ENCODE results near the gene GNPNAT1.

DNA sequence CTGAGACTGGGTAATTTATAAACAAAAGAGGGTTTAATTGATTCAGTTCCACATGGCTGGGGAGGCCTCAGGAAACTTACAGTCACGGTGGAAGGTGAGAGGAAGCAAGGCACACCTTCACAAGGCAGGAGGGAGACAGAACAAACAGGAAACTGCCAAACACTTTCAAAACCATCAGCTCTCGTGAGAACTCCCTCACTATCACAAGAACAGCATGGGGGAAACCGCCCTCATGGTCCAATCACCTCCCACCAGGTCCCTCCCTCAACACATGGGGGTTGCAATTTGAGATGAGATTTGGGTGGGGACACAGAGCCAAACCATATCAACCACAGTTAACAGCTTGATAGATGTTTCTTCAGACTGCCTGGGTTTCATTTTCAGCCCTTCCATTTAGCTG, 6.2 kb upstream of the GNPNAT1 start:
- TF ChIP-seq POLR2A (IDR thresholded peaks at IDR 0.05), result no peak
- TF ChIP-seq, protein P1, sequence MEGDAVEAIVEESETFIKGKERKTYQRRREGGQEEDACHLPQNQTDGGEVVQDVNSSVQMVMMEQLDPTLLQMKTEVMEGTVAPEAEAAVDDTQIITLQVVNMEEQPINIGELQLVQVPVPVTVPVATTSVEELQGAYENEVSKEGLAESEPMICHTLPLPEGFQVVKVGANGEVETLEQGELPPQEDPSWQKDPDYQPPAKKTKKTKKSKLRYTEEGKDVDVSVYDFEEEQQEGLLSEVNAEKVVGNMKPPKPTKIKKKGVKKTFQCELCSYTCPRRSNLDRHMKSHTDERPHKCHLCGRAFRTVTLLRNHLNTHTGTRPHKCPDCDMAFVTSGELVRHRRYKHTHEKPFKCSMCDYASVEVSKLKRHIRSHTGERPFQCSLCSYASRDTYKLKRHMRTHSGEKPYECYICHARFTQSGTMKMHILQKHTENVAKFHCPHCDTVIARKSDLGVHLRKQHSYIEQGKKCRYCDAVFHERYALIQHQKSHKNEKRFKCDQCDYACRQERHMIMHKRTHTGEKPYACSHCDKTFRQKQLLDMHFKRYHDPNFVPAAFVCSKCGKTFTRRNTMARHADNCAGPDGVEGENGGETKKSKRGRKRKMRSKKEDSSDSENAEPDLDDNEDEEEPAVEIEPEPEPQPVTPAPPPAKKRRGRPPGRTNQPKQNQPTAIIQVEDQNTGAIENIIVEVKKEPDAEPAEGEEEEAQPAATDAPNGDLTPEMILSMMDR (IDR thresholded peaks at IDR 0.05), result no peak

Data from ovary (tissue), 3 donors.